Neural cell (in vitro differentiated cells): Measurements from ENCODE around the gene ANKRD30B.

Experiments used
- CTCF ChIP-seq: fragments of 450-650 bp; IDR thresholded peaks from 2 replicates; pipeline ENCODE4 v1.5.1; 2014; ENCODE audit warnings: antibody characterized with exemption, mild to moderate bottlenecking, moderate library complexity; ENCODE audit not compliant: poor library complexity, severe bottlenecking
- TAF1 ChIP-seq: IDR thresholded peaks from 2 replicates; pipeline ENCODE4 v1.6.1; 2012; ENCODE audit warnings: low read depth

- no peak for TF ChIP-seq TAF1
- TF ChIP-seq CTCF = no peak
These were observed 524 bp downstream of the ANKRD30B start for GRCh38 chr18:14748496-14748895.
